Lower lobe of right lung (tissue), 2 donors: ENCODE data around the gene SLFNL1. TPM values are rescaled to one million over a fixed set of nuclear protein-coding genes. Genes with fewer than 3 reads are reported as not detected.
A peak's percentile ranks its signal among the peaks of the same experiment; 100 is the strongest.

Experiments used
- ATAC-seq, 2 donors: fragments of 200-7000 bp; cut with Tn5 transposase; one replicate each; pipeline ENCODE4 v1.9.1; 2020 to 2022; ENCODE audit warnings: mild to moderate bottlenecking in 2 of 2, moderate library complexity in 2 of 2
- DNase-seq: peaks from one replicate; pipeline ENCODE4 v3.0.0-alpha.2; 2020
- H3K27ac ChIP-seq: fragments of 200-600 bp; one replicate; pipeline ENCODE4 v1.8.0; 2022
- H3K27me3 ChIP-seq: fragments of 200-600 bp; one replicate; pipeline ENCODE4 v1.8.0; 2022; ENCODE audit warnings: low read depth
- H3K36me3 ChIP-seq: fragments of 200-600 bp; one replicate; pipeline ENCODE4 v1.8.0; 2022; ENCODE audit warnings: mild to moderate bottlenecking
- H3K4me1 ChIP-seq: fragments of 200-600 bp; one replicate; pipeline ENCODE4 v1.8.0; 2022
- H3K4me3 ChIP-seq: fragments of 200-600 bp; one replicate; pipeline ENCODE4 v1.8.0; 2022; ENCODE audit warnings: mild to moderate bottlenecking
- H3K9me3 ChIP-seq: fragments of 200-600 bp; one replicate; pipeline ENCODE4 v1.8.0; 2022
- intact Hi-C: fragments of 100-400 bp; cut with DNase I; formaldehyde crosslinking; loops from one replicate; pipeline ENCODE4 v1.11.0; 2022
- long read RNA-seq: library from polyadenylated mRNA; unstranded; transcript quantifications from one replicate; pipeline ENCODE4 v2.0.0, GENCODE V29; 2021
- total RNA-seq: library from RNA; stranded (reverse); fragmentation: NEBNext Ultra II Directional; extraction: Animal tissue kit (Norgen Biotek cat#: 25700); gene quantifications from one replicate; pipeline ENCODE4 v1.2.1, GENCODE V29; 2021
- TF ChIP-seq, protein P1 (sequence below): fragments of 200-600 bp; IDR thresholded peaks from one replicate; pipeline ENCODE4 v1.8.0; 2022; ENCODE audit warnings: antibody characterized with exemption, mild to moderate bottlenecking
- donor health status: DM: no; HTN: yes; CAD: no; lungs with severe emphysema.

SLFNL1 gene
- total RNA-seq, result 4.8 TPM
- long read RNA-seq, full-length matches to known transcripts, result 12 of 31 reads
- long read RNA-seq, partial matches to known transcripts, result 1 of 31 reads
- long read RNA-seq, other reads (novel, unspliced or antisense), result 18 of 31 reads

GRCh38 chr1:41021526-41022308 is at the start of gene SLFNL1:
TSS of gene SLFNL1 (minus strand) at chr1:41021725. CDS start at chr1:41020660, 1,065 bp downstream.
- intact Hi-C loops, result no loop called here
- no peaks in the 10 kb centered on the region for H3K36me3 ChIP-seq
- no peaks in the 10 kb centered on the region for H3K27me3 ChIP-seq
- ATAC-seq, result no peak
- H3K9me3 ChIP-seq, result no peaks in the 10 kb centered on the region
- peak within 1 kb of the TSS; percentile 23 for H3K4me3 ChIP-seq
- no peak for DNase-seq
- H3K27ac ChIP-seq, result peak within 1 kb of the TSS; percentile 44
- H3K4me1 ChIP-seq, result peaks cover 13% of the 10 kb centered on the region
- TF ChIP-seq, protein P1, sequence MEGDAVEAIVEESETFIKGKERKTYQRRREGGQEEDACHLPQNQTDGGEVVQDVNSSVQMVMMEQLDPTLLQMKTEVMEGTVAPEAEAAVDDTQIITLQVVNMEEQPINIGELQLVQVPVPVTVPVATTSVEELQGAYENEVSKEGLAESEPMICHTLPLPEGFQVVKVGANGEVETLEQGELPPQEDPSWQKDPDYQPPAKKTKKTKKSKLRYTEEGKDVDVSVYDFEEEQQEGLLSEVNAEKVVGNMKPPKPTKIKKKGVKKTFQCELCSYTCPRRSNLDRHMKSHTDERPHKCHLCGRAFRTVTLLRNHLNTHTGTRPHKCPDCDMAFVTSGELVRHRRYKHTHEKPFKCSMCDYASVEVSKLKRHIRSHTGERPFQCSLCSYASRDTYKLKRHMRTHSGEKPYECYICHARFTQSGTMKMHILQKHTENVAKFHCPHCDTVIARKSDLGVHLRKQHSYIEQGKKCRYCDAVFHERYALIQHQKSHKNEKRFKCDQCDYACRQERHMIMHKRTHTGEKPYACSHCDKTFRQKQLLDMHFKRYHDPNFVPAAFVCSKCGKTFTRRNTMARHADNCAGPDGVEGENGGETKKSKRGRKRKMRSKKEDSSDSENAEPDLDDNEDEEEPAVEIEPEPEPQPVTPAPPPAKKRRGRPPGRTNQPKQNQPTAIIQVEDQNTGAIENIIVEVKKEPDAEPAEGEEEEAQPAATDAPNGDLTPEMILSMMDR, result no peak

- Histone ChIP-seq H3K36me3 (peaks cover 15% of the 10 kb centered on the region), H3K9me3 (no peaks in the 10 kb centered on the region), H3K4me1 (no peaks in the 10 kb centered on the region), H3K4me3 (no peak overlapping the region), H3K27me3 (no peaks in the 10 kb centered on the region), H3K27ac (no peak overlapping the region)
- no peak for ATAC-seq
- TF ChIP-seq, protein P1, result no peak
- intact Hi-C loops, result no loop called here
- no peak for DNase-seq
Measured at GRCh38 chr1:41056907-41057306, 35.4 kb upstream of the SLFNL1 start.

- Histone ChIP-seq H3K9me3 (no peaks in the 10 kb centered on the region), H3K4me1 (no peaks in the 10 kb centered on the region), H3K4me3 (no peak overlapping the region), H3K27me3 (no peaks in the 10 kb centered on the region), H3K27ac (no peak overlapping the region), H3K36me3 (peaks cover 30% of the 10 kb centered on the region)
- ATAC-seq, result peak in 1 of 2 donors; percentile 54
- TF ChIP-seq, protein P1, result no peak
- intact Hi-C loops, result no loop called here
- DNase-seq, result no peak
Measured at GRCh38 chr1:41053316-41053715, 31.8 kb upstream of the SLFNL1 start.

- Histone ChIP-seq H3K4me1 (peaks cover 8% of the 10 kb centered on the region), H3K27me3 (no peaks in the 10 kb centered on the region), H3K9me3 (no peaks in the 10 kb centered on the region), H3K27ac (no peak overlapping the region), H3K4me3 (no peak overlapping the region), H3K36me3 (peaks cover 38% of the 10 kb centered on the region)
- intact Hi-C loops, result no loop called here
- DNase-seq, result no peak
- TF ChIP-seq, protein P1, result no peak
- no peak for ATAC-seq
Measured at GRCh38 chr1:41051022-41051421, 29.5 kb upstream of the SLFNL1 start.

GRCh38 chr1:41048540-41048939 is 27.0 kb upstream of the SLFNL1 start:
- H3K36me3 ChIP-seq, result peaks cover 42% of the 10 kb centered on the region
- H3K9me3 ChIP-seq, result no peaks in the 10 kb centered on the region
- H3K27ac ChIP-seq, result no peak overlapping the region
- no peaks in the 10 kb centered on the region for H3K27me3 ChIP-seq
- TF ChIP-seq, protein P1, result no peak
- H3K4me3 ChIP-seq, result no peak overlapping the region
- DNase-seq, result no peak
- no peak for ATAC-seq
- intact Hi-C loops, result no loop called here
- H3K4me1 ChIP-seq, result peaks cover 31% of the 10 kb centered on the region
